K562 (cell line): ENCODE measurements around the gene PREX1. TPM values are rescaled to one million over a fixed set of nuclear protein-coding genes. Genes with fewer than 3 reads are reported as not detected.

Experiments used
- ATAC-seq: fragments of 200-7000 bp; cut with Tn5 transposase; 3 replicates; pipeline ENCODE4 v1.9.1; 2020; ENCODE audit warnings: moderate library complexity
- BruUV-seq: library from RNA; stranded (reverse); fragments of 400-500 nt; replicated peaks from 2 replicates; lab custom pipeline; 2021; lab: Mats Ljungman, UMichigan
- CTCF ChIA-PET: fragments of 300-600 bp; formaldehyde crosslinking; extraction: SDS; loops from one replicate; lab custom pipeline; 2021; ENCODE audit warnings: low intra/inter-chr PET ratio; lab: Yijun Ruan, JAX
- POLR2A ChIA-PET: fragments of 300-600, 350-650 bp; sonication (Branson Sonifier 250); formaldehyde crosslinking; extraction: SDS; loops from one replicate; lab custom pipeline; 2021; ENCODE audit warnings: antibody characterized with exemption, inconsistent platforms; lab: Yijun Ruan, JAX
- DNase-seq, 4 experiments: peaks; one replicate each; pipeline versions ENCODE4 v3.0.0 to v3.0.0-alpha.2; 2011 to 2018; ENCODE audit warnings: low spot score in 3 of 4, mixed read lengths in 3 of 4; ENCODE audit errors: extremely low read depth in 1 of 4
- FAIRE-seq: peaks from 2 replicates; lab custom pipeline; 2011; peaks lifted over from hg19 to GRCh38; lab: Jason Lieb, UNC
- H2AFZ ChIP-seq: 2 replicates; pipeline ENCODE4 v1.6.0; 2011; ENCODE audit warnings: low read depth, low read length, control low read depth, inconsistent platforms
- H3K27ac ChIP-seq: fragments of 200-600 bp; 3 replicates; pipeline ENCODE4 v1.8.0; 2011; ENCODE audit warnings: low read depth, mild to moderate bottlenecking, control low read depth, inconsistent platforms, low read length, moderate library complexity, mixed read lengths; ENCODE audit errors: extremely low read depth
- H3K27me3 ChIP-seq, 2 experiments: fragments of 300-600 bp in 1 of 2; 2 replicates in 1 of 2; 3 replicates in 1 of 2; pipeline versions ENCODE4 v1.6.0 to v1.8.0; 2011; ENCODE audit warnings: inconsistent platforms in 2 of 2, low read length in 2 of 2, mild to moderate bottlenecking in 1 of 2, mixed read lengths in 1 of 2, moderate library complexity in 1 of 2; ENCODE audit not compliant: control insufficient read depth in 2 of 2, insufficient read depth in 2 of 2
- H3K36me3 ChIP-seq: fragments of 300-600 bp; 3 replicates; pipeline ENCODE4 v1.8.0; 2011; ENCODE audit warnings: mild to moderate bottlenecking, low read length, inconsistent platforms; ENCODE audit not compliant: control insufficient read depth, insufficient read depth
- H3K4me1 ChIP-seq, 2 experiments: fragments of 200-600 bp in 1 of 2; replicated peaks in 1 of 2; 2 replicates in 1 of 2; 3 replicates in 1 of 2; pipeline versions ENCODE4 v1.5.1 to v1.8.0; 2011; ENCODE audit warnings: inconsistent platforms in 2 of 2, low read length in 2 of 2, mild to moderate bottlenecking in 1 of 2, mixed read lengths in 1 of 2, moderate library complexity in 1 of 2; ENCODE audit not compliant: control insufficient read depth in 2 of 2, insufficient read depth in 2 of 2
- H3K4me2 ChIP-seq: 2 replicates; pipeline ENCODE4 v1.6.1; 2011; ENCODE audit warnings: low read length, control low read depth, inconsistent platforms, mixed read lengths; ENCODE audit not compliant: insufficient read depth
- H3K4me3 ChIP-seq: fragments of 200-600 bp; sonication (generic), shearing (Covaris generic); 2 replicates; pipeline ENCODE4 v1.5.1; 2016; ENCODE audit warnings: control low read depth, inconsistent platforms
- H3K79me2 ChIP-seq: fragments of 200-600 bp; 3 replicates; pipeline ENCODE4 v1.8.0; 2011; ENCODE audit warnings: low read length, inconsistent platforms; ENCODE audit not compliant: control insufficient read depth, insufficient read depth
- H3K9ac ChIP-seq, 2 experiments: 2 replicates each; pipeline versions ENCODE4 v1.6.0 to v1.6.1; 2011; ENCODE audit warnings: low read depth in 2 of 2, low read length in 2 of 2, control low read depth in 1 of 2, inconsistent platforms in 1 of 2, mild to moderate bottlenecking in 1 of 2, mixed read lengths in 1 of 2; ENCODE audit not compliant: insufficient read depth in 1 of 2
- H3K9me1 ChIP-seq: one replicate; pipeline ENCODE4 v1.6.0; 2011; ENCODE audit warnings: inconsistent platforms, mild to moderate bottlenecking, low read length, moderate library complexity; ENCODE audit not compliant: control insufficient read depth, insufficient read depth
- H3K9me3 ChIP-seq: replicated peaks from 2 replicates; pipeline ENCODE4 v1.5.1; 2011; ENCODE audit warnings: low read depth, low read length, inconsistent platforms; ENCODE audit not compliant: control insufficient read depth, insufficient read depth
- H4K20me1 ChIP-seq: replicated peaks from 2 replicates; pipeline ENCODE4 v1.6.1; 2011; ENCODE audit warnings: low read length, inconsistent platforms, mixed read lengths; ENCODE audit not compliant: control insufficient read depth, insufficient read depth
- ASH1L ChIP-seq: fragments of 450-650 bp; IDR thresholded peaks from 2 replicates; pipeline ENCODE4 v1.6.1; 2018; ENCODE audit warnings: borderline replicate concordance, mild to moderate bottlenecking, low read depth; ENCODE audit not compliant: partially characterized antibody
- EP400 ChIP-seq: fragments of 450-650 bp; IDR thresholded peaks from 2 replicates; pipeline ENCODE4 v1.6.1; 2017; ENCODE audit warnings: antibody characterized with exemption, mild to moderate bottlenecking, moderate library complexity
- ESRRB ChIP-seq: fragments of 250-450 bp; sonication (Bioruptor Pico); IDR thresholded peaks from 2 replicates; pipeline ENCODE4 v1.5.0; 2020; ENCODE audit warnings: mild to moderate bottlenecking, moderate library complexity, borderline replicate concordance
- ETV5 ChIP-seq: sonication (generic); formaldehyde crosslinking; IDR thresholded peaks from 2 replicates; pipeline ENCODE4 v1.4.0; 2020; ENCODE audit warnings: low read depth, mild to moderate bottlenecking, missing genetic modification reagents
- EWSR1 ChIP-seq: fragments of 450-650 bp; IDR thresholded peaks from 2 replicates; pipeline ENCODE4 v1.6.1; 2018; ENCODE audit warnings: borderline replicate concordance, mild to moderate bottlenecking, low read depth, moderate library complexity; ENCODE audit not compliant: partially characterized antibody
- NELFE ChIP-seq: IDR thresholded peaks from 2 replicates; pipeline ENCODE4 v1.6.1; 2011; ENCODE audit warnings: mild to moderate bottlenecking; ENCODE audit not compliant: insufficient read depth, insufficient read length
- PML ChIP-seq: IDR thresholded peaks from 2 replicates; pipeline ENCODE4 v1.6.1; 2012; ENCODE audit warnings: low read length, inconsistent platforms
- PPARD ChIP-seq: fragments of 250-450 bp; sonication (Bioruptor Pico); IDR thresholded peaks from 2 replicates; pipeline ENCODE4 v1.8.0; 2022; ENCODE audit warnings: inconsistent platforms, mild to moderate bottlenecking, moderate library complexity
- RBM14 ChIP-seq: fragments of 200-400 bp; formaldehyde crosslinking; IDR thresholded peaks from 2 replicates; pipeline ENCODE4 v1.6.1; 2018; ENCODE audit warnings: low read depth, mild to moderate bottlenecking, low read length, moderate library complexity, borderline replicate concordance; ENCODE audit not compliant: insufficient read depth
- WGBS: fragments of 100-300 bp; shearing (Covaris generic); methylation state at CpG from one replicate; pipeline ENCODE4 v1.1.6; 2016; ENCODE audit warnings: low coverage, mixed read lengths; ENCODE audit not compliant: insufficient coverage; ENCODE audit errors: missing lambda C conversion rate; 5-methylcytosine and 5-hydroxymethylcytosine counted together
- in situ Hi-C: fragments of 300-500 bp; cut with MboI; formaldehyde crosslinking; loops from 4 replicates; pipeline ENCODE4 v1.15.0; 2018; ENCODE audit warnings: inconsistent platforms, mixed read lengths
- intact Hi-C: fragments of 100-400 bp; cut with micrococcal nuclease; formaldehyde crosslinking; loops from 2 replicates; pipeline ENCODE4 v1.14.2; 2022
- polyA plus RNA-seq, 8 experiments: library from polyadenylated mRNA; depleted of rRNA in 4 of 8; stranded (reverse) in 5 of 8; unstranded in 3 of 8; fragments of >200 nt; fragmentation: Nextera tagmentation in 2 of 8; fragmentation: Illumina TruSeq in 1 of 8; extraction: Ambion mirVana in 2 of 8; extraction: Trizol in 1 of 8; gene quantifications; 2 replicates each; pipeline versions ENCODE4 v1.2.1 to v1.2.3, GENCODE V29; 2011 to 2014; ENCODE audit warnings: inconsistent platforms in 1 of 8, missing spikeins in 1 of 8
- total RNA-seq, 7 experiments: library from RNA; depleted of rRNA in 6 of 7; stranded (reverse); fragments of >200 nt in 6 of 7; fragmentation: Illumina TruSeq in 2 of 7; extraction: Trizol in 2 of 7; gene quantifications; 2 replicates each; pipeline versions ENCODE4 v1.2.1 to v1.2.3, GENCODE V29; 2011 to 2021; ENCODE audit warnings: low replicate concordance in 1 of 7

PREX1 gene
- total and polyA plus RNA-seq, 9 of the 15 experiments (the other 6 are each of a cell fraction or from before 2014, with no cell fraction given), result 0.37 to 10.4 (median 4.8) TPM

- H3K36me3 ChIP-seq, result no peaks in the 10 kb centered on the region; the same call in 2 of the 3 replicates
- ATAC-seq, result no peak
- FAIRE-seq, result no peak
- in situ Hi-C loops, result loop anchor here (5.0 kb wide), 1 partner anchor 249 kb away; no protein-coding TSS in a partner anchor
- H3K4me1 ChIP-seq, result peaks cover 0 to 14% of the 10 kb centered on the region in 2 experiments; a peak in 1 of 5 replicates
- ChIA-PET POLR2A (interaction anchor here (0.6 to 1.6 kb wide), 5 partner anchors 10 to 389 kb away, joined by 3 to 8 read pairs (median 3); no protein-coding TSS in a partner anchor), CTCF (interaction anchor here (1.0 to 4.6 kb wide), 3 partner anchors 22 to 247 kb away, joined by 3 to 111 read pairs (median 5); no protein-coding TSS in a partner anchor)
- no peak overlapping the region for H3K4me3 ChIP-seq
- no peak overlapping the region for H3K27ac ChIP-seq
- H3K9me1 ChIP-seq, result no peaks in the 10 kb centered on the region
- no peak overlapping the region for H3K4me2 ChIP-seq
- H2AFZ ChIP-seq, result no peak overlapping the region
- no peaks in the 10 kb centered on the region for H3K79me2 ChIP-seq
- 64% methylated on average over 9 of the region's 9 CpGs for WGBS
- H3K27me3 ChIP-seq, result no peaks in the 10 kb centered on the region
- BruUV-seq, result no TSS peak
- peaks cover 10% of the 10 kb centered on the region; the same call in 1 of the 2 replicates for H4K20me1 ChIP-seq
- TF ChIP-seq RBM14 (no peak), PML (no peak), ESRRB (no peak), NELFE (no peak), EWSR1 (no peak), ETV5 (no peak), PPARD (CRISPR knock-in tag) (no peak), ASH1L (no peak), EP400 (no peak)
- TF ChIP-seq, all 486 proteins: peak for 0
- no peak overlapping the region for H3K9ac ChIP-seq
- intact Hi-C loops, result no loop called here
- no peak for DNase-seq
- H3K9me3 ChIP-seq, result no peaks in the 10 kb centered on the region
Observed at GRCh38 chr20:48658198-48658476, 169.7 kb downstream of the PREX1 start.
